Stimulated activated memory B cell treated with anti-CD40 and anti-IgM and Interleukin-4, amounts not matched to agents 10 μg/mL and 1 μg/mL and 100 μg/mL, for 72 hours (primary cell): ENCODE results near the gene RGS7.
"Not testable (repeated sequence)": the region's sequence is repeated elsewhere in the genome, so short reads cannot be mapped to it uniquely, and the experiment has no call there.

Source experiments
- ATAC-seq: fragments of 150-1000 bp; cut with Tn5 transposase; 2 replicates; pipeline ENCODE4 v1.10.0; 2021
- H3K27ac Mint-ChIP-seq: one replicate; pipeline ENCODE4 v1.8.0; 2022; ENCODE audit warnings: mild to moderate bottlenecking, mixed read lengths
- H3K27me3 Mint-ChIP-seq: one replicate; pipeline ENCODE4 v1.8.0; 2022; ENCODE audit warnings: mixed read lengths
- H3K36me3 Mint-ChIP-seq: one replicate; pipeline ENCODE4 v1.8.0; 2022; ENCODE audit warnings: mixed read lengths
- H3K4me1 Mint-ChIP-seq: one replicate; pipeline ENCODE4 v1.8.0; 2022; ENCODE audit warnings: mixed read lengths
- H3K4me3 Mint-ChIP-seq: one replicate; pipeline ENCODE4 v1.8.0; 2022; ENCODE audit warnings: mild to moderate bottlenecking, moderate library complexity, mixed read lengths
- H3K9me3 Mint-ChIP-seq: one replicate; pipeline ENCODE4 v1.8.0; 2022; ENCODE audit warnings: mixed read lengths

The RGS7 gene

GRCh38 chr1:241165256-241165655, 191.7 kb downstream of the RGS7 start:
- H3K27ac Mint-ChIP-seq, H3K4me1 Mint-ChIP-seq, H3K9me3 Mint-ChIP-seq, H3K27me3 Mint-ChIP-seq, H3K36me3 Mint-ChIP-seq, H3K4me3 Mint-ChIP-seq, ATAC-seq: not testable (repeated sequence)

- no peaks in the 10 kb centered on the region for H3K27me3 Mint-ChIP-seq
- no peaks in the 10 kb centered on the region for H3K36me3 Mint-ChIP-seq
- H3K4me1 Mint-ChIP-seq, result no peaks in the 10 kb centered on the region
- no peak overlapping the region for H3K27ac Mint-ChIP-seq
- no peak overlapping the region for H3K4me3 Mint-ChIP-seq
- no peak for ATAC-seq
- no peaks in the 10 kb centered on the region for H3K9me3 Mint-ChIP-seq
Observed at GRCh38 chr1:241163363-241163762, 193.6 kb downstream of the RGS7 start.

GRCh38 chr1:241161188-241161689, 195.8 kb downstream of the RGS7 start:
- Mint-ChIP-seq H3K4me1 (peaks cover 8% of the 10 kb centered on the region), H3K27me3 (no peaks in the 10 kb centered on the region), H3K4me3 (no peak overlapping the region), H3K9me3 (no peaks in the 10 kb centered on the region), H3K27ac (no peak overlapping the region), H3K36me3 (no peaks in the 10 kb centered on the region)
- ATAC-seq, result no peak

- Mint-ChIP-seq H3K27ac (no peak overlapping the region), H3K4me1 (peaks cover 15% of the 10 kb centered on the region), H3K36me3 (peaks cover 8% of the 10 kb centered on the region), H3K9me3 (no peaks in the 10 kb centered on the region), H3K4me3 (no peak overlapping the region), H3K27me3 (no peaks in the 10 kb centered on the region)
- no peak for ATAC-seq
Observed at GRCh38 chr1:241157435-241157834, 199.6 kb downstream of the RGS7 start.

GRCh38 chr1:241156231-241156965, 200.6 kb downstream of the RGS7 start:
- peaks cover 8% of the 10 kb centered on the region for H3K36me3 Mint-ChIP-seq
- H3K9me3 Mint-ChIP-seq, result no peaks in the 10 kb centered on the region
- peak; percentile 65 for ATAC-seq
- peaks cover 15% of the 10 kb centered on the region for H3K4me1 Mint-ChIP-seq
- H3K4me3 Mint-ChIP-seq, result no peak overlapping the region
- no peaks in the 10 kb centered on the region for H3K27me3 Mint-ChIP-seq
- peak overlapping the region; percentile 28 for H3K27ac Mint-ChIP-seq

- Mint-ChIP-seq H3K4me3 (no peak overlapping the region), H3K27ac (no peak overlapping the region), H3K9me3 (peaks cover 3% of the 10 kb centered on the region), H3K4me1 (no peaks in the 10 kb centered on the region), H3K36me3 (no peaks in the 10 kb centered on the region), H3K27me3 (no peaks in the 10 kb centered on the region)
- no peak for ATAC-seq
Observed at GRCh38 chr1:241145881-241146280, 211.1 kb downstream of the RGS7 start.

- Mint-ChIP-seq H3K27ac (no peak overlapping the region), H3K27me3 (no peaks in the 10 kb centered on the region), H3K36me3 (no peaks in the 10 kb centered on the region), H3K4me3 (no peak overlapping the region), H3K9me3 (peaks cover 6% of the 10 kb centered on the region), H3K4me1 (no peaks in the 10 kb centered on the region)
- ATAC-seq, result no peak
Observed at GRCh38 chr1:241143765-241144442, 213.1 kb downstream of the RGS7 start.

GRCh38 chr1:241142493-241142892, 214.5 kb downstream of the RGS7 start:
- ATAC-seq, result no peak
- no peak overlapping the region for H3K4me3 Mint-ChIP-seq
- H3K27me3 Mint-ChIP-seq, result no peaks in the 10 kb centered on the region
- H3K9me3 Mint-ChIP-seq, result peaks cover 6% of the 10 kb centered on the region
- no peaks in the 10 kb centered on the region for H3K4me1 Mint-ChIP-seq
- H3K36me3 Mint-ChIP-seq, result no peaks in the 10 kb centered on the region
- no peak overlapping the region for H3K27ac Mint-ChIP-seq

- H3K36me3 Mint-ChIP-seq, H3K27ac Mint-ChIP-seq, H3K4me1 Mint-ChIP-seq, H3K9me3 Mint-ChIP-seq, H3K4me3 Mint-ChIP-seq, ATAC-seq, H3K27me3 Mint-ChIP-seq: not testable (repeated sequence)
Observed at GRCh38 chr1:241141646-241142045, 215.4 kb downstream of the RGS7 start.

GRCh38 chr1:241140670-241141069, 216.3 kb downstream of the RGS7 start:
- Mint-ChIP-seq H3K27ac (no peak overlapping the region), H3K4me1 (no peaks in the 10 kb centered on the region), H3K36me3 (no peaks in the 10 kb centered on the region), H3K4me3 (no peak overlapping the region), H3K27me3 (no peaks in the 10 kb centered on the region), H3K9me3 (peaks cover 6% of the 10 kb centered on the region)
- ATAC-seq, result no peak

- Mint-ChIP-seq H3K4me1 (no peaks in the 10 kb centered on the region), H3K9me3 (peaks cover 5% of the 10 kb centered on the region), H3K27me3 (no peaks in the 10 kb centered on the region), H3K4me3 (no peak overlapping the region), H3K27ac (no peak overlapping the region), H3K36me3 (no peaks in the 10 kb centered on the region)
- no peak for ATAC-seq
Observed at GRCh38 chr1:241139047-241139446, 218.0 kb downstream of the RGS7 start.

GRCh38 chr1:241138248-241138647, 218.8 kb downstream of the RGS7 start:
- ATAC-seq, result no peak
- Mint-ChIP-seq H3K27ac (no peak overlapping the region), H3K4me3 (no peak overlapping the region), H3K9me3 (peaks cover 8% of the 10 kb centered on the region), H3K4me1 (no peaks in the 10 kb centered on the region), H3K36me3 (no peaks in the 10 kb centered on the region), H3K27me3 (no peaks in the 10 kb centered on the region)

- no peak overlapping the region for H3K27ac Mint-ChIP-seq
- peaks cover 8% of the 10 kb centered on the region for H3K9me3 Mint-ChIP-seq
- ATAC-seq, result no peak
- H3K4me3 Mint-ChIP-seq, result no peak overlapping the region
- no peaks in the 10 kb centered on the region for H3K27me3 Mint-ChIP-seq
- H3K36me3 Mint-ChIP-seq, result no peaks in the 10 kb centered on the region
- no peaks in the 10 kb centered on the region for H3K4me1 Mint-ChIP-seq
Observed at GRCh38 chr1:241136389-241136788, 220.6 kb downstream of the RGS7 start.

- no peaks in the 10 kb centered on the region for H3K27me3 Mint-ChIP-seq
- no peak overlapping the region for H3K27ac Mint-ChIP-seq
- H3K4me1 Mint-ChIP-seq, result no peaks in the 10 kb centered on the region
- no peak for ATAC-seq
- H3K36me3 Mint-ChIP-seq, result no peaks in the 10 kb centered on the region
- H3K9me3 Mint-ChIP-seq, result peaks cover 4% of the 10 kb centered on the region
- no peak overlapping the region for H3K4me3 Mint-ChIP-seq
Observed at GRCh38 chr1:241131636-241132194, 225.3 kb downstream of the RGS7 start.

GRCh38 chr1:241130881-241131280, 226.1 kb downstream of the RGS7 start:
- Mint-ChIP-seq H3K4me3 (no peak overlapping the region), H3K27ac (no peak overlapping the region), H3K9me3 (peaks cover 4% of the 10 kb centered on the region), H3K27me3 (no peaks in the 10 kb centered on the region), H3K36me3 (no peaks in the 10 kb centered on the region), H3K4me1 (no peaks in the 10 kb centered on the region)
- no peak for ATAC-seq
